Vein endothelial cell (primary cell): ENCODE measurements around the gene CCDC70. TPM values are rescaled to one million over a fixed set of nuclear protein-coding genes. Genes with fewer than 3 reads are reported as not detected.

Experiments
- total RNA-seq: library from RNA; depleted of rRNA; stranded (reverse); fragments of >200 nt; gene quantifications from 2 replicates; pipeline ENCODE4 v1.2.3, GENCODE V29; 2012

Gene CCDC70
- not detected in 2 replicates for total RNA-seq

GRCh38 chr13:51861723-51862300 lies at the start of gene CCDC70:
TSS of gene CCDC70 (plus strand) at chr13:51861969. CDS start at chr13:51865412, 3,443 bp downstream.

GRCh38 chr13:51844862-51845573 lies 16.8 kb upstream of the CCDC70 start, which contains the start of gene TMEM272:
TSS of gene TMEM272 (minus strand) at chr13:51845177. CDS start at chr13:51838530, 6,647 bp downstream.

Other genes with a start within 250 kb of the CCDC70 start
- 4.9 and 5.0 TPM in 2 replicates for gene DHRS12, start 57.8 kb upstream of the CCDC70 start, total RNA-seq
- under 0.01 TPM in 1 of 2 replicates, not detected in the other for gene TMEM272, start 16.8 kb upstream of the CCDC70 start, total RNA-seq
- gene ATP7B, start 149.5 kb downstream of the CCDC70 start, total RNA-seq, result 4.2 and 5.8 TPM in 2 replicates
- gene ALG11, start 150.4 kb downstream of the CCDC70 start, total RNA-seq, result 17.6 and 22.2 TPM in 2 replicates
- 11.1 and 12.5 TPM in 2 replicates for gene UTP14C, start 162.7 kb downstream of the CCDC70 start, total RNA-seq